Lower lobe of right lung (tissue), 2 donors: ENCODE measurements around the gene SRGAP1. TPM values are rescaled to one million over a fixed set of nuclear protein-coding genes. Genes with fewer than 3 reads are reported as not detected.

Experiments used
- ATAC-seq, 2 donors: fragments of 200-7000 bp; cut with Tn5 transposase; one replicate each; pipeline ENCODE4 v1.9.1; 2020 to 2022; ENCODE audit warnings: mild to moderate bottlenecking in 2 of 2, moderate library complexity in 2 of 2
- DNase-seq: peaks from one replicate; pipeline ENCODE4 v3.0.0-alpha.2; 2020
- H3K27ac ChIP-seq: fragments of 200-600 bp; one replicate; pipeline ENCODE4 v1.8.0; 2022
- H3K27me3 ChIP-seq: fragments of 200-600 bp; one replicate; pipeline ENCODE4 v1.8.0; 2022; ENCODE audit warnings: low read depth
- H3K36me3 ChIP-seq: fragments of 200-600 bp; one replicate; pipeline ENCODE4 v1.8.0; 2022; ENCODE audit warnings: mild to moderate bottlenecking
- H3K4me1 ChIP-seq: fragments of 200-600 bp; one replicate; pipeline ENCODE4 v1.8.0; 2022
- H3K4me3 ChIP-seq: fragments of 200-600 bp; one replicate; pipeline ENCODE4 v1.8.0; 2022; ENCODE audit warnings: mild to moderate bottlenecking
- H3K9me3 ChIP-seq: fragments of 200-600 bp; one replicate; pipeline ENCODE4 v1.8.0; 2022
- CTCF ChIP-seq: fragments of 200-600 bp; IDR thresholded peaks from one replicate; pipeline ENCODE4 v1.8.0; 2022; ENCODE audit warnings: antibody characterized with exemption, mild to moderate bottlenecking
- intact Hi-C: fragments of 100-400 bp; cut with DNase I; formaldehyde crosslinking; loops from one replicate; pipeline ENCODE4 v1.11.0; 2022
- total RNA-seq: library from RNA; stranded (reverse); fragmentation: NEBNext Ultra II Directional; extraction: Animal tissue kit (Norgen Biotek cat#: 25700); gene quantifications from one replicate; pipeline ENCODE4 v1.2.1, GENCODE V29; 2021
- donor health status: DM: no; HTN: yes; CAD: no; lungs with severe emphysema.

SRGAP1 gene
- total RNA-seq, 1 donor from 2014 or later = 6.7 TPM

- H3K4me3 ChIP-seq = no peak overlapping the region
- ATAC-seq (peak; percentile 96 to 97), DNase-seq (no peak)
- peaks cover 40% of the 10 kb centered on the region for H3K4me1 ChIP-seq
- intact Hi-C loops = no loop called here
- no peaks in the 10 kb centered on the region for H3K9me3 ChIP-seq
- H3K27me3 ChIP-seq = no peaks in the 10 kb centered on the region
- H3K27ac ChIP-seq = peak overlapping the region; percentile 75
- TF ChIP-seq CTCF = no peak
- no peaks in the 10 kb centered on the region for H3K36me3 ChIP-seq
Observed at GRCh38 chr12:64088431-64089349, 244.2 kb downstream of the SRGAP1 start.

- DNase-seq = no peak
- H3K27ac ChIP-seq = peak overlapping the region; percentile 75
- H3K4me3 ChIP-seq = no peak overlapping the region
- ATAC-seq = no peak
- intact Hi-C loops = no loop called here
- peaks cover 36% of the 10 kb centered on the region for H3K4me1 ChIP-seq
- TF ChIP-seq CTCF = no peak
- no peaks in the 10 kb centered on the region for H3K27me3 ChIP-seq
- H3K36me3 ChIP-seq = no peaks in the 10 kb centered on the region
- H3K9me3 ChIP-seq = no peaks in the 10 kb centered on the region
Observed at GRCh38 chr12:64090047-64090446, 245.5 kb downstream of the SRGAP1 start.

GRCh38 chr12:64091186-64091585 is 246.7 kb downstream of the SRGAP1 start:
- Histone ChIP-seq H3K4me3 (no peak overlapping the region), H3K27ac (no peak overlapping the region), H3K9me3 (no peaks in the 10 kb centered on the region), H3K4me1 (peaks cover 36% of the 10 kb centered on the region), H3K36me3 (no peaks in the 10 kb centered on the region), H3K27me3 (no peaks in the 10 kb centered on the region)
- no peak for DNase-seq
- intact Hi-C loops = no loop called here
- TF ChIP-seq CTCF = no peak
- no peak for ATAC-seq

GRCh38 chr12:64092507-64093196 is 248.2 kb downstream of the SRGAP1 start:
- no peak for DNase-seq
- no peaks in the 10 kb centered on the region for H3K36me3 ChIP-seq
- no peaks in the 10 kb centered on the region for H3K9me3 ChIP-seq
- no peak overlapping the region for H3K27ac ChIP-seq
- ATAC-seq = no peak
- intact Hi-C loops = no loop called here
- H3K4me1 ChIP-seq = peaks cover 36% of the 10 kb centered on the region
- no peak overlapping the region for H3K4me3 ChIP-seq
- no peaks in the 10 kb centered on the region for H3K27me3 ChIP-seq
- TF ChIP-seq CTCF = no peak

- no peak for TF ChIP-seq CTCF
- Histone ChIP-seq H3K27ac (no peak overlapping the region), H3K4me3 (no peak overlapping the region), H3K27me3 (no peaks in the 10 kb centered on the region), H3K9me3 (no peaks in the 10 kb centered on the region), H3K36me3 (no peaks in the 10 kb centered on the region), H3K4me1 (peaks cover 26% of the 10 kb centered on the region)
- intact Hi-C loops = no loop called here
- DNase-seq (no peak), ATAC-seq (no peak)
Observed at GRCh38 chr12:64093689-64094088, 249.2 kb downstream of the SRGAP1 start.
